H1 (cell line): ENCODE measurements around the gene BMPR1A. TPM values are rescaled to one million over a fixed set of nuclear protein-coding genes. Genes with fewer than 3 reads are reported as not detected.
A peak's percentile ranks its signal among the peaks of the same experiment; 100 is the strongest.

ENCODE experiments used
- CTCF ChIA-PET: fragments of 300-600 bp; sonication (Branson Sonifier 250); formaldehyde crosslinking; loops from one replicate; lab custom pipeline; 2021; ENCODE audit not compliant: partially characterized antibody; lab: Charles Lee
- POLR2A ChIA-PET: fragments of 300-600 bp; sonication (Branson Sonifier 250); formaldehyde crosslinking; loops from one replicate; lab custom pipeline; 2021; ENCODE audit warnings: inconsistent platforms; ENCODE audit not compliant: partially characterized antibody; lab: Charles Lee
- DNase-seq, 2 experiments: peaks; one replicate each; pipeline versions ENCODE4 v3.0.0 to v3.0.0-alpha.2; 2010 to 2022; ENCODE audit warnings: low spot score in 2 of 2, low read depth in 1 of 2, mixed read lengths in 1 of 2
- FAIRE-seq: peaks from 2 replicates; lab custom pipeline; 2011; peaks lifted over from hg19 to GRCh38; lab: Jason Lieb, UNC
- H2AFZ ChIP-seq: 2 replicates; pipeline ENCODE4 v1.8.1; 2012; ENCODE audit warnings: low read length, inconsistent platforms
- H2AK5ac ChIP-seq: 2 replicates; pipeline ENCODE4 v1.6.1; 2013; ENCODE audit warnings: low read depth, low read length
- H2BK120ac ChIP-seq: replicated peaks from 2 replicates; pipeline ENCODE3; 2013; ENCODE audit warnings: low read depth, low read length, inconsistent platforms
- H2BK12ac ChIP-seq: 2 replicates; pipeline ENCODE4 v1.6.1; 2013; ENCODE audit warnings: low read depth, low read length
- H2BK15ac ChIP-seq: 2 replicates; pipeline ENCODE4 v1.6.1; 2013; ENCODE audit warnings: low read length
- H2BK20ac ChIP-seq: 2 replicates; pipeline ENCODE4 v1.6.1; 2013; ENCODE audit warnings: low read length
- H2BK5ac ChIP-seq: 2 replicates; pipeline ENCODE4 v1.6.1; 2013; ENCODE audit warnings: low read depth, low read length
- H3K14ac ChIP-seq: 2 replicates; pipeline ENCODE4 v1.6.1; 2013; ENCODE audit warnings: inconsistent platforms; ENCODE audit not compliant: insufficient read length
- H3K18ac ChIP-seq: 2 replicates; pipeline ENCODE4 v1.6.1; 2013; ENCODE audit warnings: low read length; ENCODE audit errors: extremely low read depth
- H3K23ac ChIP-seq: 2 replicates; pipeline ENCODE4 v1.6.1; 2013; ENCODE audit warnings: inconsistent platforms; ENCODE audit not compliant: insufficient read length
- H3K23me2 ChIP-seq: 2 replicates; pipeline ENCODE4 v1.6.1; 2013; ENCODE audit warnings: low read depth, low read length
- H3K27ac ChIP-seq: 2 replicates; pipeline ENCODE4 v1.6.1; 2011; ENCODE audit warnings: low read depth, low read length, inconsistent platforms
- H3K27me3 ChIP-seq, 4 experiments: replicated peaks in 1 of 4; 1 replicate in 1 of 4; 2 replicates in 3 of 4; pipeline versions ENCODE4 v1.6.1 to v1.8.1; 2011 to 2013; ENCODE audit warnings: low read length in 3 of 4, mild to moderate bottlenecking in 3 of 4, inconsistent platforms in 2 of 4, mixed read lengths in 2 of 4, moderate library complexity in 1 of 4; ENCODE audit not compliant: control insufficient read depth in 3 of 4, insufficient read depth in 3 of 4; ENCODE audit errors: extremely low read depth in 1 of 4
- H3K36me3 ChIP-seq, 4 experiments: 2 replicates each; pipeline versions ENCODE4 v1.6.1 to v1.8.1; 2011 to 2013; ENCODE audit warnings: mild to moderate bottlenecking in 4 of 4, low read length in 3 of 4, moderate library complexity in 2 of 4, control low read depth in 1 of 4, inconsistent platforms in 1 of 4; ENCODE audit not compliant: insufficient read depth in 4 of 4, control insufficient read depth in 2 of 4
- H3K4ac ChIP-seq: replicated peaks from 2 replicates; pipeline ENCODE3; 2013; ENCODE audit warnings: low read length, low read depth, mixed read lengths, inconsistent platforms; ENCODE audit not compliant: insufficient read length
- H3K4me1 ChIP-seq, 4 experiments: replicated peaks in 1 of 4; 1 replicate in 1 of 4; 2 replicates in 3 of 4; pipeline versions ENCODE4 v1.6.1 to v1.8.1; 2011 to 2013; ENCODE audit warnings: low read length in 3 of 4, inconsistent platforms in 2 of 4, mixed read lengths in 1 of 4; ENCODE audit not compliant: insufficient read depth in 4 of 4, control insufficient read depth in 3 of 4
- H3K4me2 ChIP-seq, 2 experiments: 2 replicates each; pipeline versions ENCODE4 v1.6.1 to v1.8.1; 2011 to 2013; ENCODE audit warnings: low read depth in 2 of 2, low read length in 2 of 2, control low read depth in 1 of 2, inconsistent platforms in 1 of 2, mild to moderate bottlenecking in 1 of 2; ENCODE audit not compliant: insufficient read depth in 1 of 2
- H3K4me3 ChIP-seq, 4 experiments: fragments of 200-600, 300-600 bp in 1 of 4; sonication (generic), shearing (Covaris generic), sonication (Bioruptor Twin) in 1 of 4; 2 replicates each; pipeline versions ENCODE4 v1.5.1 to v1.8.1; 2011 to 2016; ENCODE audit warnings: low read length in 4 of 4, low read depth in 3 of 4, control low read depth in 2 of 4, inconsistent platforms in 2 of 4, mild to moderate bottlenecking in 2 of 4, mixed read lengths in 1 of 4, moderate library complexity in 1 of 4; ENCODE audit not compliant: insufficient read depth in 2 of 4; ENCODE audit errors: extremely low read depth in 1 of 4
- H3K56ac ChIP-seq: replicated peaks from 2 replicates; pipeline ENCODE3; 2013; ENCODE audit warnings: low read depth, mild to moderate bottlenecking, mixed read lengths, low read length, inconsistent platforms; ENCODE audit not compliant: insufficient read length
- H3K79me1 ChIP-seq: 2 replicates; pipeline ENCODE4 v1.6.1; 2013; ENCODE audit warnings: low read depth, low read length, control low read depth
- H3K79me2 ChIP-seq, 2 experiments: 2 replicates each; pipeline versions ENCODE4 v1.6.1 to v1.8.1; 2012 to 2013; ENCODE audit warnings: low read length in 2 of 2, mild to moderate bottlenecking in 2 of 2, inconsistent platforms in 1 of 2; ENCODE audit not compliant: insufficient read depth in 2 of 2, control insufficient read depth in 1 of 2
- H3K9ac ChIP-seq, 4 experiments: replicated peaks in 1 of 4; 1 replicate in 1 of 4; 2 replicates in 3 of 4; pipeline versions ENCODE4 v1.6.1 to v1.8.1; 2011 to 2013; ENCODE audit warnings: low read depth in 3 of 4, low read length in 3 of 4, control low read depth in 2 of 4, mild to moderate bottlenecking in 2 of 4, moderate library complexity in 2 of 4, inconsistent platforms in 1 of 4; ENCODE audit errors: extremely low read depth in 1 of 4
- H3K9me3 ChIP-seq, 2 experiments: 2 replicates each; pipeline versions ENCODE4 v1.6.1 to v1.8.1; 2012 to 2013; ENCODE audit warnings: mild to moderate bottlenecking in 2 of 2, moderate library complexity in 2 of 2, control low read depth in 1 of 2, inconsistent platforms in 1 of 2, low read depth in 1 of 2, low read length in 1 of 2, mixed read lengths in 1 of 2; ENCODE audit not compliant: insufficient read depth in 2 of 2
- H4K20me1 ChIP-seq, 2 experiments: replicated peaks in 1 of 2; 2 replicates each; pipeline versions ENCODE3 to v1.8.1; 2011 to 2013; ENCODE audit warnings: inconsistent platforms in 2 of 2, low read length in 2 of 2, mild to moderate bottlenecking in 1 of 2; ENCODE audit not compliant: insufficient read depth in 2 of 2, control insufficient read depth in 1 of 2
- H4K5ac ChIP-seq: 2 replicates; pipeline ENCODE4 v1.6.1; 2013; ENCODE audit warnings: low read length, low read depth, mixed read lengths, inconsistent platforms; ENCODE audit not compliant: insufficient read length
- H4K8ac ChIP-seq: 2 replicates; pipeline ENCODE4 v1.8.0; 2013; ENCODE audit warnings: mild to moderate bottlenecking, moderate library complexity, low read length, inconsistent platforms; ENCODE audit not compliant: insufficient read depth; ENCODE audit errors: extremely low read depth
- H4K91ac ChIP-seq: replicated peaks from 2 replicates; pipeline ENCODE3; 2013; ENCODE audit warnings: low read length, mixed read lengths, inconsistent platforms; ENCODE audit not compliant: insufficient read length
- CBX5 ChIP-seq: fragments of 300-800, 300-1000 bp; sonication (generic); IDR thresholded peaks from 2 replicates; pipeline ENCODE4 v1.7.1; 2016; ENCODE audit warnings: antibody characterized with exemption, low read length, low read depth
- EGR1 ChIP-seq: IDR thresholded peaks from 2 replicates; pipeline ENCODE4 v1.6.1; 2011; ENCODE audit warnings: low read depth, low read length, borderline replicate concordance
- KDM1A ChIP-seq: fragments of 200-600, 300-600 bp; sonication (generic); IDR thresholded peaks from 2 replicates; pipeline ENCODE4 v1.7.1; 2016; ENCODE audit warnings: mild to moderate bottlenecking, low read length, borderline replicate concordance
- TBP ChIP-seq: IDR thresholded peaks from 2 replicates; pipeline ENCODE4 v1.6.1; 2011; ENCODE audit warnings: low read depth, low read length, improper control_type of control experiment
- WGBS, 2 experiments: shearing (Covaris generic) in 1 of 2; methylation state at CpG; one replicate each; pipeline versions ENCODE4 v1.1.6 to v1.1.7; 2013 to 2015; ENCODE audit warnings: low lambda C conversion rate in 2 of 2, mixed read lengths in 2 of 2, inconsistent platforms in 1 of 2, low coverage in 1 of 2, missing lambda C conversion rate in 1 of 2; ENCODE audit not compliant: insufficient replicate concordance in 2 of 2, insufficient coverage in 1 of 2, insufficient read length in 1 of 2; ENCODE audit errors: extremely low coverage in 1 of 2, missing lambda C conversion rate in 1 of 2; 5-methylcytosine and 5-hydroxymethylcytosine counted together
- polyA plus RNA-seq, 7 experiments: library from polyadenylated mRNA; depleted of rRNA in 3 of 7; stranded (reverse) in 5 of 7; unstranded in 2 of 7; fragments of >200 nt in 5 of 7; fragments of 200-250 nt in 2 of 7; gene quantifications; 1 replicate in 5 of 7; 2 replicates in 1 of 7; 4 replicates in 1 of 7; pipeline versions ENCODE4 v1.2.1 to v1.2.3, GENCODE V29; 2011 to 2013; ENCODE audit warnings: missing spikeins in 2 of 7, mixed read lengths in 2 of 7
- total RNA-seq: library from RNA; stranded (reverse); fragmentation: NEBNext Ultra II Directional; extraction: Animal tissue kit (Norgen Biotek cat#: 25700); gene quantifications from 2 replicates; pipeline ENCODE4 v1.2.1, GENCODE V29; 2021
- TF ChIP-seq, protein P1 (sequence below): IDR thresholded peaks from 2 replicates; pipeline ENCODE4 v1.6.1; 2012; ENCODE audit warnings: inconsistent platforms

The BMPR1A gene
- total and polyA plus RNA-seq, 2 of the 8 experiments (the other 6 are each of a cell fraction or from before 2014, with no cell fraction given): 34.4 to 129 TPM

DNA sequence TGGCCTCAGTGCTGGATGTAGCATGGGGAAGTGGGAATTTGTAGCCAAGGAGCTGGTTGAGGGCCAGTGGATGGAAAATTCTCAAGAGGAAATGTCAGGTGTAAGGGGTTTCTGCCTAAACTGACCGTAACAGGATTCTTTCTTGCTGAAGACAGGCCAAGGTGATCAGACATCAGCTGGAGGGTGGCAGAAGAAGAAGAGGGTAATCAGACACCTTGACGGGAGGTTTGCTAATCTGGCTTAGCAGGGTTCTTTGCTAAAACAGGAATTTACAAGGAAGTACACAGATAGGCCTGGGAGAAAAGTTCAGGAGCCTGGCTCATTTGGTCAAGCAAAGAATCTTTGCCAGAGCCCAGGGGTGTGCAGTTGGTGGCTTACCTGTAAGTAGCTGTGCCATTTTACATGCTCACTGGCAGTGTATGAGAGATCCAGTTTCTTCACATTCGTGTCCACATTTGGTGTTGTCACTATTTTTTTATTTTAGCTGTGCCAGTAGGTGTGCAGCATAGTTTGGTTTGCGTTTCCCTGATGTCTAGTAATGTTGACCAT is 73.7 kb downstream of the BMPR1A start:
- Histone ChIP-seq H3K14ac (no peak overlapping the region), H3K56ac (no peak overlapping the region), H4K5ac (no peak overlapping the region), H4K20me1 (peaks cover 22 to 26% of the 10 kb centered on the region in 2 experiments), H2BK5ac (no peak overlapping the region), H2AK5ac (no peak overlapping the region), H2BK120ac (no peak overlapping the region), H3K27ac (no peak overlapping the region), H3K23me2 (no peaks in the 10 kb centered on the region), H3K18ac (0 out of 2 replicates have a peak overlapping the region, but pooled peaks have one; percentile 22), H2BK20ac (no peak overlapping the region), H3K27me3 (no peaks in the 10 kb centered on the region), H3K4me2 (peak overlapping the region; percentile 25 to 46), H4K8ac (no peak overlapping the region), H4K91ac (no peak overlapping the region), H3K4me1 (peaks cover 8 to 14% (median 11%) of the 10 kb centered on the region in 4 experiments; a peak in 6 of 7 replicates), H3K23ac (no peak overlapping the region), H2AFZ (no peak overlapping the region), H3K36me3 (no peaks in the 10 kb centered on the region), H2BK15ac (no peak overlapping the region), H3K4ac (no peak overlapping the region), H3K9ac (no peak overlapping the region; a peak in 1 of 7 replicates), H3K79me1 (peaks cover 10% of the 10 kb centered on the region), H2BK12ac (no peak overlapping the region), H3K4me3 (no peak overlapping the region), H3K9me3 (no peaks in the 10 kb centered on the region), H3K79me2 (peaks cover 32 to 100% of the 10 kb centered on the region in 2 experiments; a peak in 3 of 4 replicates)
- POLR2A ChIA-PET: interaction anchor here (0.6 to 2.1 kb wide), 8 partner anchors 9 to 74 kb away, joined by 3 to 7 read pairs (median 3); partner anchors contain the start of gene BMPR1A
- WGBS, 2 experiments: 74% methylated on average over 4 of the region's 4 CpGs; no CpG with 5 or more reads in 1 of the 2 experiments
- CTCF ChIA-PET: interaction anchor here (0.6 to 1.4 kb wide), 4 partner anchors 10 to 34 kb away, joined by 3 to 4 read pairs (median 4); no protein-coding TSS in a partner anchor
- no peak for DNase-seq
- TF ChIP-seq EGR1: no peak
- TF ChIP-seq CBX5: no peak
- TF ChIP-seq, protein P1, sequence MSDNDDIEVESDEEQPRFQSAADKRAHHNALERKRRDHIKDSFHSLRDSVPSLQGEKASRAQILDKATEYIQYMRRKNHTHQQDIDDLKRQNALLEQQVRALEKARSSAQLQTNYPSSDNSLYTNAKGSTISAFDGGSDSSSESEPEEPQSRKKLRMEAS: no peak
- TF ChIP-seq KDM1A: no peak
- no peak for TF ChIP-seq TBP
- peak; percentile 39 for FAIRE-seq
